CD4-positive, alpha-beta T cell treated with Interleukin-1 beta for 1 hour (primary cell): Measurements from ENCODE around the gene TAS2R41.

Source experiments
- DNase-seq, 2 donors: peaks; one replicate each; pipeline ENCODE4 v3.0.0-alpha.2; 2020 to 2022

Gene TAS2R41, protein sequence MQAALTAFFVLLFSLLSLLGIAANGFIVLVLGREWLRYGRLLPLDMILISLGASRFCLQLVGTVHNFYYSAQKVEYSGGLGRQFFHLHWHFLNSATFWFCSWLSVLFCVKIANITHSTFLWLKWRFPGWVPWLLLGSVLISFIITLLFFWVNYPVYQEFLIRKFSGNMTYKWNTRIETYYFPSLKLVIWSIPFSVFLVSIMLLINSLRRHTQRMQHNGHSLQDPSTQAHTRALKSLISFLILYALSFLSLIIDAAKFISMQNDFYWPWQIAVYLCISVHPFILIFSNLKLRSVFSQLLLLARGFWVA

DNA sequence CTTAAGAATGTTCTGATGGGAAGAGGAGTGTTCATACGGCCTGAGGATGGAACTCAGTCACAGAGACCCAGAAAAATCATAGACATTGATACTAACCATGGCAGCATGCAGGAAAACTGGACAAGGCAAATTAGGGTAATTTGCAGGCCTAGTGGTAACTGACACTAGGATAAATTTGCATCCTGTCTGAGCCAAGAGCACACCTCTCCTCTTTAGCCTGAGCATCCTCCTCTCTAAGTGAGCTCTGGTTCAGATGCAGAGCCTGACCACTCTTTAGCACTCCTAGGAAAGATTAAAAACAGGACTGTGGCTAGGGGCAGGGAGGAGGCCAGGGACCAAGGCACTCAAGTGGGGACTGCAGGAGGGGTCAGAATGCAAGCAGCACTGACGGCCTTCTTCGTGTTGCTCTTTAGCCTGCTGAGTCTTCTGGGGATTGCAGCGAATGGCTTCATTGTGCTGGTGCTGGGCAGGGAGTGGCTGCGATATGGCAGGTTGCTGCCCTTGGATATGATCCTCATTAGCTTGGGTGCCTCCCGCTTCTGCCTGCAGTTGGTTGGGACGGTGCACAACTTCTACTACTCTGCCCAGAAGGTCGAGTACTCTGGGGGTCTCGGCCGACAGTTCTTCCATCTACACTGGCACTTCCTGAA lies at the start of gene TAS2R41:
TAS2R41 (plus strand) TSS at position 373 of the 650 bp plus-strand sequence; CDS start at position 373, 0 bp downstream.
- DNase-seq, result no peak

DNA sequence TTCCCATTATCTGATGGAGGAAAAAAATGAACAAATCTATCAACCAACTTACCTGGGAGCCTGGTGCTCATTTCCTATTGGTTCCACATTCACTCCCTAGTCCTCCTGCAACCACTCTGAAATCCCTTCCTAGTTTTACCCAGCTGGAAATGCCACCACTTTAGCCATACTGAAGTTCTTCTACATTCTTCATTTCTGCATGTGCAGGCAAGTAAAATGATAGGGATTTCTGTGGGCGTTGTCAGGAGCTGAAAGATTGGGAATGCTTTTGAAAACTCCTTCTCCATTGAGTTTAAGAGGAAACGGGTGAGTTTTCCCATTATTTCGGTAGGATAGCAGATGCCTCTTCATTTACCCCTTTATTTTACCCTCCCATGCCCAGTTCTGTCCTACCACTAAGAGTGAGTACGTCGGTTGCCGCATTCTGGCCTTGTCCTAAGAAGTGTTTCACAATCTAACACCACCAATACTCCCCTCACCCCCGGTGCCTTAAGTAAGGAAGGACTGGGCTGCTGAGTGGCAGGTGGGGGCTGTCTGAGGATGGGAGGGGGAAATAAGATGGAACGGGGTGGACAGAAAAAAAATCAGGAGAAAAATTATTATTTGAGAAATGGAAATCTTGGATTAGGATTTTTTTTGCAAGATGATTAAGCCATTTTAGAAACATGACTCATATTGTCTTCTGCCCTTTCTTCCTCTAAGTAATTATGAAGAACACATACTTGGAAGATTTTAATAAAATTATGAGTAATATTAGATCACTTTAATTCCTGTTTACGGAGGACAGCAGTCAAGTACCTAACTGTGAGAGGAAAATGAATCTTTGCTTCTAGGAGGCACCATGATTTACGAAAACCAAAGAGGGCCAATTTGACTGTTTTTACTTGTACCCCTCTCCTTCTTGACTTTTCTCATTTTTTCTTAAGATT lies 47.6 kb upstream of the TAS2R41 start:
- DNase-seq, result no peak

DNA sequence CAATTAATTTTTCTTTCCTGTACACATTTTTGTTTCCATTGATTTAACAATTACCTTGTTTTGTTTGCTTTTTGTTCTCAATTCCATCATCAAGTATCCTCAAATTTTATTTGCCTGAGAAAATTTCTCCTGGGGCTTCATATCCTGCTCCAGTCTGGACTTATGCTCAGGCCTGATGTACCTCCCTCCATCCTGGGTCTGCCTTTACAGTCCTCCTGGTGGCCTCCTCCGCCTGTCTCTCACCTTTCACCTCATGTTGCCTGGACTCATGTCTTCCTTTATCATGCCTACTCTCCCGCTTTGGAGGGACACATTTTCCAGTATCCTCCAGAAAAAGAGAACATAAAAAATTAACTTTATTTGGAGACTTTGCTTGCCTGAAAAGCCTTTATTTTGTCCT lies 46.6 kb upstream of the TAS2R41 start:
- DNase-seq, result no peak

DNA sequence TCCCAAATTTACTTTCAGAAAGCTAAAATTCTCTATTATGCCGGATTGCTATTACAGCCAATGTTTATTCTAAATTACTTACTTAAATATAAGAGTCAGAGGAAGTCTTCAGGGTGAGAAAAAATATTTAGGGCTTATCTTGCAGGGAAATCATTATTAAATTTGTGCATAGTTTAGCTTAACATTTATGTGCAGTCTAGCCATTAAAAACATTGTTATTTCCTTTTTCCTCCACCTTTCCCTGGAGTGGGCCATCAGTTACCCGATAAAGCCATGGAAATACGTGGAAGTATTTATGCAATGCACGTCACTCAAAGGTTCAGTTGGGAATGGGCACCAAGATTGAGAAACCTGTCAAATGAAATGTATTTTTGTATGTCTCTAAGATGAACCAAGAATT lies 43.9 kb upstream of the TAS2R41 start:
- no peak for DNase-seq

DNA sequence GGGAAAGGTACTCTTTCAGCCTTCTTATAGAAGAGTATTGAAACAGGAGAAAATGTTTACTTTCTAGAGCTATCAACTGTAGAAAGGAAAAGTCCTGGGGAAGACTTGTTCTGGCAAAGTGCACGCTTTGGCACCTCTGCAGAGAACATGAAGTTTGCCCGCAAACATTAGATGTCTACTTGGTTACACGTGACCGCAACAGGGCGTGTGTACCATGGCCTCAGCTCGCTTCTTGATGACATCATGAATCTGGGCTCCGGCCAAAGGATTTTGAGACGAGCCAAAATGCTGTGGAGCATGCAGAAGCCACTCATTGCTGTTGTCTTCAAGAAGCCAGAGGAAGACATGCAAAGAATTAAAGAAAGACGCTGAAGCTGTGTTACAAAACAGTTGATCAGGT lies 43.0 kb upstream of the TAS2R41 start:
- no peak for DNase-seq

DNA sequence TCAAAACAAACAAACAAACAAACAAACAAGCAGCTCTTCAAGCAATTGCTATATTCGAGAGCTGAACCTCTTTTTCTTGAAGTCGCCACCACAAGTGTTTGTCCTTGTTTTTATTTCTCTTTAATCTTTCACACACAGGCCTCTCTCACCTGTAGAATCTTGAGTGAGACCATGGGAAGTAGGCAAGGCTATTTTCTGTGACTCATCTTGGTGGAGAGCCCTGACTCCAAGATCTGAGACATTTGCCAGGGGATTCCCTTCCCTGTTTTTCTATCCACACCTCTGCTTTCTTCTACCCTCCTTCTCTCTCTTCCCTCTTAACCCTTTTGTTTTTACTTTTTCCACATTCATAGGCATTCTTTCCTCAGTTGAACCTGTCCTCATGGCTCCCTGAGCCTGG lies 42.4 kb upstream of the TAS2R41 start:
- DNase-seq, result no peak

DNA sequence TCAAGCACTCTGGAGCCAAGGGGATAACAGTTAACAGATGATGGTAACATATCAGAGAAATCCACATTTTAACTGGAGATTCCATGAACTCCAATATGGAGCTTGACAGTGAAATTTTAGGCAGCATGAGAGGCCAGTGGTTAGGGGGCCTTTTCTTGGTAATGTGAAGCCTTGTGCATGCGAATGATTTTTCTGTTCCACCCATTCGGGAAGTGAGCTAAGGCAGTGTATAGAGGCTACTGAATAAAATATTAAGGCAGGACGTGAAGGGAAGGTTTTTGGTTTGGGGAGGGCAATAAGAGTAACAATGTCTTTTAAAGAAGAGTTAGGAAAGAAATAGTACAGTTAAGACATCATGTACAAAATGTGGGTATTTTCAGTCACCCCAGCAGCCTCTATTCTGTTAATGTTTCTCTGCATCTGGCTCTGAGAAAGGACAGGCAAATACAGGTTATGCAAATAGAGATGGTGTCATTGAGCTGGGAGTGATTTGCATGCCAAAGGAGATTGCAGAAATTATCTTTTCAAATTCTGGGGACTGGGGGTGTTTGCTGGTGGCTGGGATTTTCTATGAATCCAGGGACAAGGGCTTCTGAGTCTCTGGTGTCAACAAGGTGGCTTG lies 41.2 kb upstream of the TAS2R41 start:
- no peak for DNase-seq

DNA sequence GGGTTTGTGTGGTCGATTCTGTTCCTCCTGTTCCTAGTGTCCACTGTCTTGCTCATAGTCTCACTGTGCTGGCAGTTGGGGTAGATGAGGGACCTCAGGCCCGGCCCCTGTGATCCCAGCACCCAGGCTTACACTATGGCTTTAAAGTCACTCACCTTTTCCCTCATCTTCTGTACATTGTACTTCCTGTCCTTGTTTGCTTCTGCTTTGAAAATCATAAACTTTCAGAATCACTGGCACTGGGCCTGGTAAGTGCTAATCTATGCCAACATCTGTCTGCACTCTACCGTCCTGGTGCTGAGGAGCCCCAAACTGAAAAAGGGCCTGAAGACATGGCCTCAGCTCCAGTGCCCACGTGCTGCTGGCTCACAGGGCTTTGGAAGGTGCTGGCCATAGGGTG lies 40.1 kb upstream of the TAS2R41 start:
- DNase-seq, result no peak

DNA sequence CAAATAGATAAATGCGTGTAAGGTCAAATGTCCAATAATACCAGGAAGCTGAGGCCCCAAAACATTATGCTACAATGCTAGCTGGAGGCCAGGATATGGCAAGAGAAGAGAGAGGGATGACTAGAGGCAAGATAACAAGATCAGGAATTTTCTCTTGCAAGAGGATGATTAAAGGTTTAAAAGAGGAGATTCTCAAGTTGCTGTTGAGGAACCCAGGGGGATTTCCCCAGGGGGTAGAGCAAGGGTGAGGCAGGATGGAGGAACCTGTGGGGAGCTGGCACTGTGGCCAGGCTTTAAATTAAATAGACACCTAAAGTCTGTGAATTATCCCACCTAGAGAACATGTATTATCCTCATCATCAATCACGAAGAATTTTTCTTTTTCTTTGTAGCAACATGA lies 37.8 kb upstream of the TAS2R41 start:
- no peak for DNase-seq

DNA sequence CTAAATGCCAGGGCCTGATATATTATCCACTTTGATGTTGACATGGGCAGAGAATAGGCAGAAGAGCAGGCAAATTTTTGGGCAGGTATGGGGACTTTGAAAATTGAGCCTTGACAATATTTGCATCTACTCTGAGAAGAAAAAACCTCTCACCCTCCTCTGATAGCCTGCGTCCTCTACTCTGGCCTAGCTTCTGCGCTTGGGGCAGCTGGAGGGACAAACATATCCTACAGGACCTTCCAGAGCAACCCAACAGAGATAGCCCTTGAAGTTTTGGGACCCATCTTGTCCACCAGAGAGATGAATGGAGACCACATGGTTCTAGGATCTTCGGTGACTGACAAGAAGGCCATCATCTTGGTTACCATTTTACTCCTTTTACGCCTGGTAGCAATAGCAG lies 34.5 kb upstream of the TAS2R41 start, which contains the start of gene TAS2R60:
TAS2R60 (plus strand) TSS at position 301 of the 400 bp plus-strand sequence; CDS start at position 301, 0 bp downstream.
- DNase-seq, result no peak

DNA sequence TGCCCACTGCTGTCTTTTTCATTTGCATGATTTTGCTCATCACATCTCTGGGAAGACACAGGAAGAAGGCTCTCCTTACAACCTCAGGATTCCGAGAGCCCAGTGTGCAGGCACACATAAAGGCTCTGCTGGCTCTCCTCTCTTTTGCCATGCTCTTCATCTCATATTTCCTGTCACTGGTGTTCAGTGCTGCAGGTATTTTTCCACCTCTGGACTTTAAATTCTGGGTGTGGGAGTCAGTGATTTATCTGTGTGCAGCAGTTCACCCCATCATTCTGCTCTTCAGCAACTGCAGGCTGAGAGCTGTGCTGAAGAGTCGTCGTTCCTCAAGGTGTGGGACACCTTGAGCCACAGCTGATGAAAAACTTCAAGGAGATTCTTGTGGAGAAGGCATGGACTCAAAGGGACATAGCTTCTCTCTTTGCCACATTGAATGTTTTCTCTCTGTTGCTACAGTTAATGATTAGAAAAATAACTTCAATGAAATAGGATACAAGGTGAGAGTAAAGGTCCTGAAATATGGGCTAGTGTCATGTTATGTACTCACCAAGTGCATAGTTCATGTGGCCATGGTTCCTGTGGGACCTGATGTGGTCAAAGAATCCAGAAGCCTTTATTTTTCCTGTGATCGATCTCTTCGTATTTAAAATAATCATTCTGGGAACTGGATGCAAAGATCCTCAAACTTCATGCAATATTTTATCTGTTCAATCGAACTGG lies 33.5 kb upstream of the TAS2R41 start:
- DNase-seq, result no peak

DNA sequence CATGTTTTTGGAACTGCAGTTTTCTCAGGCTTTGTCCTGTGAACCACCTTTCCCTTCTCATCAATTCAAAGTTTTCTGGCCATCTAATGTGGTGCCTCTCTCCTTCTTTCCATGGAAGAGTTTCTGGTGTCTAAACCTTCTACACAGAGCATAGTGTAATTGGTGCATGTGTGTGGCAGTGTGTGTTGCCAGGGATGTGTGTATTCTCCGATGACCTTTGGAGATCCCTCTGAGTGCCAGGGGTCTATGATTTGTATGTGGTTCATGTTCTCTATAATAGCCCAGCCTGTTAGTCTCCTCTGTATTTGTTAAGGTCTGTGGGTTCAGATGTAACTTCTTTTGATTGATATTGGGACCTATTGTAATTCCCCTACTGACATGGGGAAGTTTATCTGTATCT lies 32.9 kb upstream of the TAS2R41 start:
- DNase-seq, result no peak

DNA sequence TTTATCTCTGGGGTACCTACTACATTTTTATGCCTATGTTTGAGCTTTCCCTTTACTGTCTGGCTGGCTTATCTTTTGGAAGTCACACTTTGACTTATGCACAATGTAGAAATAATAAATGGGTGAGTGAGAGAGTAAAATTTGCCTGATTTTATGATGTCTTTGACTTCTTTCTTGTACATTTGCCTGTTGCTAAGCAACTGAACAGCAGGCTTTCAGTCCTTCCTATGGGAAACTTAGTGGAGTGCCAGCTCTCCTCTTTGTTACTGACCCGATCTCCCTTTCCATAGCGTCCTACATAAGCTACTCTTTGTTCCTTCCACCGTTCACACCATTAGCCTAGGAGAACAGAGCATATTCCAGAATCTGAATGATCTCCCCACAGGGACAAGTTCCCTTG lies 30.2 kb upstream of the TAS2R41 start:
- no peak for DNase-seq

DNA sequence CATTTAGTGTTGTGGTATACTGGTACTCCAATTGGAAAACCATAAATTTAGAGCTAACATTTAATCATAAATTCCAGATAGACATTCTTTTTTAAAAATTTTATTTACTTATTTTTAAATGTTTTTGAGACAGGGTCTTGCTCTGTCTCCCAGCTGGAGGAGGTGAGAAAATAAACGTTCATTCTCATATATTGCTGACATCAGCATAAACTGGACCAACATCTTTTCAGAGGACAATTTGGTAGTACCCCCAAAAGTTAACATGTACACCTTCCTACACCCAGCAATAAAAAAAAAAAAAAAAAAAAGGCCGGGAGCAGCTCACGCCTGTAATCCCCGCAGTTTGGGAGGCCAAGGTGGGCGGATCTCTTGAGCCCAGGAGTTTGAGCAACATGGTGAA lies 29.2 kb upstream of the TAS2R41 start:
- DNase-seq, result no peak

DNA sequence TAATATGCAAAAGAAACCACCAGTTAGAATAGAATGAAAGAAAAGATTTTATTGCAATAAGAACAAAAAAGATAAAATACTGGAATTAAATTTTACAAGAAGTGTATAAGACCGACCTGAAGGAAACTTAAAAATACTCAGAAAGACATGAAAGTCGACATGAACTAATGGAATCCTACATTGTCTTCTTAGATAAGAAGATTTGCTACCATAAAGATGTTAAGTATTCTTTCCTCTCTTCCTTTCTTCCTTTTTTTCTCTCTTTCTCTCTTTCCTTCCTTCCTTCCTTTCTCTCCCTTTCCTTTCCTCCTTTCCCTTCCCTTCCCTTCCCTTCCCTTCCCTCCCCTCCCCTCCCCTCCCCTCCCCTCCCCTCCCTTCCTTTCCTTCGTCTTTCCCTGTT lies 27.9 kb upstream of the TAS2R41 start:
- no peak for DNase-seq

DNA sequence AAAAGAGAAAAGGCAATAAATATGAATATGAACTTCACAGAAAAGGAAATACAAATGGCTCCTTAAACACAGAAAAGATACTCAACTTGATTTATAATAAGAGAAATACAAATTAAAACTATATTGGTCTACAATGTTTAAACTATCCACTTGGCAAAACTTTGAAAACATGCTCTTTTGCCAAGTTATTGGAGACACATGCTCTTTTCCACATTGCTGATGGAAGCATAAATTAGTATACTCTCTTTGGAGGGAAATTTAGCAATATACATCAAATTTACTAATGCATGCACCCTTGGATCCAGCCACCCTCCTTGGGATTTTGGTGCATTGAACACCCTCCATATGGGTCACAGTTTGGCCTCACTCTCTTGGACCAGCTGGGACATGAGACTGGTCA lies 26.6 kb upstream of the TAS2R41 start:
- DNase-seq, result no peak

DNA sequence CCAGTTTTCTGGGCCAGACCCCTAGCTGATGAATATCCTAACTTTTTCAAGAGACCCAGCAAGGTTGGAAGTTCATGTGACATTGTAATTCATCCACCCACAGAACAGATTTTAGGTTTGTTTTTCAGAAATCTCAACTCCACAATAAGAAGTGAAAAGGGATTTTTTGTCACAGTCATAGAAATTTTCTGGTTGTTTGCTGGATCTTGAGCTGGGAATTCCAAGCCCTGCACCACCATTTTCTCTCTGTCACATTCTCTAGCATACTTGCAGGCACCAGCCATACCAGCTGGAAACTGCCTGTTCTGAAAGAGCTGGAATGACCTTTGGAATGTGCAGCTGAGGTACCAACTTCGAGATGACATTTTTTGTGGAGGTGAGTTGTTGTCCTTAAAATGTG lies 25.9 kb upstream of the TAS2R41 start:
- no peak for DNase-seq

DNA sequence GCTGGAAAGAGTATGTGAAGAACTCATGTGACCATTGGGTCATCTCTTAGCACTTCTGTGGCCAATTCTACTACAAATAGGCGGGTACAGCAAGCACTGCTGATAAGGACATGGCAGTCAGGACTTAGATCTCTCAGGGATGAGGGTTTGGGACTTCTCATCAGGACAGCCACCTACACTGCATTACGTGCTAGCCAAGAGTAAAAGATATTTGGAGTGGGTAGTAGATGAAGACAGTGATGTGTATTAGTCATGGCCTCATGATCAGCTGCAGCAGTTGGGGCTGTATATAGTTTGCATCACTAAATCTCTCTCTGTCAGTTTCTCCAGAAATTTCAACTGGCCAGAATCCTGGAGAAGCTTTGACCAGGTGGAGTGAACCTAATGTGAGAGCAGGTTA lies 25.2 kb upstream of the TAS2R41 start:
- DNase-seq, result no peak

DNA sequence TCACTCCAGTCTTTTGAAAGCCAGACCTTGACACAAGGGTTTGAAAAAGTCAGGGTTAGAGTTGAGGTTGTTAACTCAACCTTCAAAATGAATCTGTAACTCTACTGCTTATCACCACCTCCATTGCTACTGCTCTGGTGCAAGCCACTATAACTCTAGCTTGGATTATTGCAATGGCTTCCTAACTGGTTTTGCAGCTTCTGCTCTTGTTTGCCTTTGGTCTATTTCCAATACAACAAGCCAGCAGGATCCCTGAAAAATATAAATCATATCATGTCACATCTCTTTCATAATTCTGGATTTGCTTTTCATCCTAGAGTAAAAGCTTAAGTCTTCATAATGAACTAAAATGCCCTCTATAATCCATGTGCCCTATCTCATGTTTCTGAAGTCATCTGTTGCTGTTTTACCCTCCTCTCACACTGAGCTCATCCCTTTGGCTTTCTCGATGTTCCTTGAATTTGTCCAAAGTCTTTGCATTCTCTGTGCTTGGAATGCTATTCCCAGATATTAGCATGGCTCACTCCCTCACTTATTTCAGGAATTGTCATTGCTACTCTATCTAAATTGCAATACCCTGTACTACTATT lies 23.5 kb upstream of the TAS2R41 start:
- no peak for DNase-seq

DNA sequence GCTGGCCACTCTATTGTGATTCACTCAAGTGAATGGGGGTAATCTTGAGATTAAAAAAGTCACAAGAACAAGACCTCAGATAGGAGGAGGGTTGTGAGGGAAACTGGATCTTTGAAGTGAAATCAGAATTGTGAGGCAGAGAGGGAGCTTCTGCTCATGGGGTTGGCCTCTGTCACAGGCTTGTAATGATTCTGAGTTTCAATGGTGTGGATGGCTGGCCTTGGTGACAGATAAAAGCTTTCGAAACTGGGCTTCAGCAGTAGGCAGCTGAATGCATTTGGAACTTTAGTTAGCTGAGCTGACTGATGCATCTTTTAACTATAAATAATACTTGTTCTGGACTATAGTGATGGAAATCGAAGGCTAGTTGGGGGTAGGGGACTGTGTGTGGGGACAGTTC lies 22.2 kb upstream of the TAS2R41 start:
- DNase-seq, result no peak

DNA sequence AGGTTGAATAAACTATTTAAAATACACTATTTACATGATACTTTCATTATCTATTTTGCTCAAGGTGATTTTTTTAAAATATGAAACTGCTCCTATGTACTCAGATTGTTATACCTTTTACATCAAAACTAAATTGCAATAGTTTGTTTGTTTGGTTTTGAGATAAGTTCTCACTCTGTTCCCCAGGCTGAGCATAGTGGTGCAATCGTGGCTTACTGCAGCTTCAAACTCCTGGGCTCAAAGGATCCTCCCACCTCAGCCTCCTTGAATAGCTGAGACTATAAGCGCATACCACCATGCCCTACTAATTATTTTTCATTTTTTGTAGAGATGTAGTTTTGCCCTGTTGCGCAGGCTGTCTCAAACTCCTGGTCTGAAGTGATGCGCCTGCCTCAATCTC lies 21.7 kb upstream of the TAS2R41 start:
- no peak for DNase-seq
